SU-DHL-6 (cell line): ENCODE data around the gene SIM2.

Experiments
- H2AFZ ChIP-seq: fragments of 200-600 bp; sonication (generic); 2 replicates; pipeline ENCODE4 v1.6.1; 2014; ENCODE audit warnings: low read depth, mild to moderate bottlenecking, moderate library complexity, mixed read lengths, antibody characterized with exemption, low read length; ENCODE audit not compliant: severe bottlenecking
- H3F3A ChIP-seq: fragments of 200-600 bp; shearing (Covaris generic); 2 replicates; pipeline ENCODE4 v1.6.0; 2016; ENCODE audit warnings: antibody characterized with exemption, mild to moderate bottlenecking; ENCODE audit not compliant: insufficient read depth
- H3K27ac ChIP-seq: fragments of 200-600 bp; sonication (generic); 2 replicates; pipeline ENCODE4 v1.5.1; 2016; ENCODE audit warnings: low read depth, mild to moderate bottlenecking, low read length, moderate library complexity, mixed read lengths
- H3K27me3 ChIP-seq: fragments of 200-600 bp; sonication (generic), shearing (Covaris generic); 2 replicates; pipeline ENCODE4 v1.6.0; 2014; ENCODE audit warnings: mild to moderate bottlenecking, low read length
- H3K36me3 ChIP-seq: fragments of 200-600 bp; sonication (generic); 2 replicates; pipeline ENCODE4 v1.6.1; 2014; ENCODE audit warnings: mild to moderate bottlenecking, low read length, mixed read lengths
- H3K4me2 ChIP-seq: fragments of 300-600, 200-600 bp; shearing (Covaris generic), sonication (generic); 2 replicates; pipeline ENCODE4 v1.6.0; 2014; ENCODE audit warnings: low read length, low read depth, mild to moderate bottlenecking; ENCODE audit not compliant: poor library complexity, severe bottlenecking
- H3K4me3 ChIP-seq: fragments of 200-600 bp; sonication (generic); 2 replicates; pipeline ENCODE4 v1.5.1; 2014; ENCODE audit warnings: antibody characterized with exemption, low read length, mild to moderate bottlenecking, mixed read lengths; ENCODE audit not compliant: insufficient read depth, poor library complexity, severe bottlenecking
- H3K79me2 ChIP-seq: fragments of 200-600 bp; sonication (generic); 2 replicates; pipeline ENCODE4 v1.6.1; 2014; ENCODE audit warnings: mild to moderate bottlenecking, low read length, moderate library complexity; ENCODE audit not compliant: insufficient read depth
- H3K9ac ChIP-seq: fragments of 200-600 bp; sonication (generic); 2 replicates; pipeline ENCODE4 v1.7.0; 2014; ENCODE audit warnings: mild to moderate bottlenecking, low read length
- H3K9me2 ChIP-seq: fragments of 200-600 bp; sonication (generic); replicated peaks from 2 replicates; pipeline ENCODE4 v1.6.1; 2014; ENCODE audit warnings: low read length; ENCODE audit not compliant: insufficient read depth
- H3K9me3 ChIP-seq: fragments of 200-600 bp; sonication (generic); 2 replicates; pipeline ENCODE4 v1.6.1; 2014; ENCODE audit warnings: low read length, mixed read lengths; ENCODE audit not compliant: insufficient read depth
- H4K20me1 ChIP-seq: fragments of 200-600 bp; sonication (generic); 2 replicates; pipeline ENCODE4 v1.6.1; 2014; ENCODE audit warnings: low read depth, mild to moderate bottlenecking, antibody characterized with exemption, low read length, moderate library complexity, mixed read lengths
- CTCF ChIP-seq: fragments of 200-600 bp; sonication (generic); IDR thresholded peaks from one replicate; pipeline ENCODE4 v1.5.1; 2017; ENCODE audit warnings: antibody characterized with exemption, mild to moderate bottlenecking, low read length, moderate library complexity; ENCODE audit not compliant: insufficient read depth, poor library complexity, severe bottlenecking
- EZH2phosphoT487 ChIP-seq: fragments of 200-600 bp; sonication (generic), shearing (Covaris generic); conservative IDR thresholded peaks from 2 replicates; pipeline ENCODE4 v1.6.1; 2018; ENCODE audit warnings: mild to moderate bottlenecking, antibody characterized with exemption, low read length, moderate library complexity, mixed read lengths

The SIM2 gene

GRCh38 chr21:36681117-36681631 lies 17.7 kb upstream of the SIM2 start:
- H3K79me2 ChIP-seq, result no peaks in the 10 kb centered on the region
- peaks cover 11% of the 10 kb centered on the region; the same call in 1 of the 2 replicates for H3K9me3 ChIP-seq
- H3K27ac ChIP-seq, result no peak overlapping the region
- TF ChIP-seq EZH2phosphoT487 (no peak), CTCF (no peak)
- no peaks in the 10 kb centered on the region for H3K27me3 ChIP-seq
- H3K4me3 ChIP-seq, result no peak overlapping the region
- H3K9ac ChIP-seq, result no peak overlapping the region
- no peaks in the 10 kb centered on the region for H3K36me3 ChIP-seq
- H3F3A ChIP-seq, result no peaks in the 10 kb centered on the region
- H3K9me2 ChIP-seq, result no peaks in the 10 kb centered on the region
- no peak overlapping the region for H2AFZ ChIP-seq
- no peak overlapping the region for H3K4me2 ChIP-seq
- H4K20me1 ChIP-seq, result no peaks in the 10 kb centered on the region

GRCh38 chr21:36684957-36685714 lies 13.8 kb upstream of the SIM2 start:
- Histone ChIP-seq H3K27me3 (no peaks in the 10 kb centered on the region), H3K4me3 (no peak overlapping the region)

GRCh38 chr21:36686955-36687354 lies 12.0 kb upstream of the SIM2 start:
- Histone ChIP-seq H3K4me3 (no peak overlapping the region), H4K20me1 (no peaks in the 10 kb centered on the region), H3K4me2 (no peak overlapping the region), H3K9ac (no peak overlapping the region), H3K27me3 (no peaks in the 10 kb centered on the region), H3K9me3 (no peaks in the 10 kb centered on the region), H2AFZ (no peak overlapping the region), H3K79me2 (no peaks in the 10 kb centered on the region), H3K36me3 (no peaks in the 10 kb centered on the region), H3K9me2 (no peaks in the 10 kb centered on the region), H3K27ac (no peak overlapping the region), H3F3A (no peaks in the 10 kb centered on the region)
- TF ChIP-seq CTCF, result no peak
- no peak for TF ChIP-seq EZH2phosphoT487

More at GRCh38 chr21:36684957-36685714, 13.8 kb upstream of the SIM2 start:
- no peaks in the 10 kb centered on the region for H3K79me2 ChIP-seq
- H3K9ac ChIP-seq, result no peak overlapping the region
- no peaks in the 10 kb centered on the region for H3F3A ChIP-seq
- H3K27ac ChIP-seq, result no peak overlapping the region
- H3K36me3 ChIP-seq, result no peaks in the 10 kb centered on the region
- H3K9me2 ChIP-seq, result no peaks in the 10 kb centered on the region
- peaks cover 10% of the 10 kb centered on the region; the same call in 1 of the 2 replicates for H3K9me3 ChIP-seq
- H3K4me2 ChIP-seq, result no peak overlapping the region
- H4K20me1 ChIP-seq, result no peaks in the 10 kb centered on the region
- H2AFZ ChIP-seq, result no peak overlapping the region
- TF ChIP-seq EZH2phosphoT487 (no peak), CTCF (no peak)
